IMR-90 (cell line): ENCODE data around the gene PLA2G4F. TPM values are rescaled to one million over a fixed set of nuclear protein-coding genes. Genes with fewer than 3 reads are reported as not detected.

Source experiments
- ATAC-seq: fragments of 200-7000 bp; cut with Tn5 transposase; 2 replicates; pipeline ENCODE4 v1.9.1; 2020; ENCODE audit warnings: low read depth, mild to moderate bottlenecking, moderate library complexity
- BruUV-seq: library from RNA; stranded (reverse); fragments of 400-500 nt; replicated peaks from 2 replicates; lab custom pipeline; 2021; lab: Mats Ljungman, UMichigan
- CTCF ChIA-PET: fragments of 300-600 bp; formaldehyde crosslinking; extraction: SDS; loops from one replicate; lab custom pipeline; 2021; ENCODE audit warnings: antibody characterized with exemption; lab: Yijun Ruan, JAX
- POLR2A ChIA-PET: fragments of 300-600 bp; sonication (Branson Sonifier 250); formaldehyde crosslinking; loops from one replicate; lab custom pipeline; 2022; ENCODE audit warnings: antibody characterized with exemption; ENCODE audit not compliant: unreplicated experiment; lab: Charles Lee
- DNase-seq: peaks from one replicate; pipeline ENCODE4 v3.0.0; 2013
- H2AFZ ChIP-seq: replicated peaks from 2 replicates; pipeline ENCODE3; 2013; ENCODE audit warnings: low read length, mild to moderate bottlenecking; ENCODE audit not compliant: poor library complexity
- H2AK5ac ChIP-seq: 2 replicates; pipeline ENCODE4 v1.6.1; 2013; ENCODE audit warnings: low read depth, low read length, inconsistent platforms
- H2AK9ac ChIP-seq: replicated peaks from 2 replicates; pipeline ENCODE3; 2013; ENCODE audit warnings: mild to moderate bottlenecking, low read depth, low read length, moderate library complexity; ENCODE audit not compliant: poor library complexity
- H2BK120ac ChIP-seq: 2 replicates; pipeline ENCODE4 v1.6.1; 2013; ENCODE audit warnings: low read depth, low read length, inconsistent platforms
- H2BK15ac ChIP-seq: 3 replicates; pipeline ENCODE4 v1.6.1; 2013; ENCODE audit warnings: low read depth, low read length, inconsistent platforms
- H2BK20ac ChIP-seq: 2 replicates; pipeline ENCODE4 v1.6.1; 2013; ENCODE audit warnings: low read depth, mild to moderate bottlenecking, inconsistent platforms, low read length, moderate library complexity
- H2BK5ac ChIP-seq: 2 replicates; pipeline ENCODE4 v1.6.1; 2013; ENCODE audit warnings: mild to moderate bottlenecking, low read depth, low read length, inconsistent platforms; ENCODE audit not compliant: poor library complexity, severe bottlenecking
- H3K14ac ChIP-seq: replicated peaks from 2 replicates; pipeline ENCODE4 v1.6.1; 2013; ENCODE audit warnings: low read depth, low read length, inconsistent platforms
- H3K18ac ChIP-seq: 2 replicates; pipeline ENCODE4 v1.6.1; 2013; ENCODE audit warnings: low read depth, low read length, control low read depth
- H3K23ac ChIP-seq: 2 replicates; pipeline ENCODE4 v1.6.1; 2013; ENCODE audit warnings: low read depth, low read length, inconsistent platforms
- H3K27ac ChIP-seq: 2 replicates; pipeline ENCODE4 v1.5.1; 2013; ENCODE audit warnings: mild to moderate bottlenecking, control low read depth, low read length; ENCODE audit not compliant: insufficient read depth
- H3K27me3 ChIP-seq: 2 replicates; pipeline ENCODE4 v1.6.1; 2013; ENCODE audit warnings: low read length; ENCODE audit not compliant: control insufficient read depth, insufficient read depth
- H3K36me3 ChIP-seq: 2 replicates; pipeline ENCODE4 v1.6.1; 2013; ENCODE audit warnings: low read length, mixed read lengths; ENCODE audit not compliant: control insufficient read depth, insufficient read depth
- H3K4ac ChIP-seq: 2 replicates; pipeline ENCODE4 v1.6.1; 2013; ENCODE audit warnings: low read depth, low read length, inconsistent platforms
- H3K4me1 ChIP-seq: 2 replicates; pipeline ENCODE4 v1.6.1; 2013; ENCODE audit warnings: low read length, mixed read lengths; ENCODE audit not compliant: control insufficient read depth, insufficient read depth
- H3K4me2 ChIP-seq: 2 replicates; pipeline ENCODE4 v1.6.1; 2013; ENCODE audit warnings: low read depth, mild to moderate bottlenecking, control low read depth, low read length, moderate library complexity
- H3K4me3 ChIP-seq: 2 replicates; pipeline ENCODE4 v1.5.1; 2013; ENCODE audit warnings: low read depth, mild to moderate bottlenecking, control low read depth, low read length, moderate library complexity; ENCODE audit not compliant: insufficient read depth
- H3K56ac ChIP-seq: 2 replicates; pipeline ENCODE4 v1.6.1; 2013; ENCODE audit warnings: low read length, inconsistent platforms; ENCODE audit not compliant: insufficient read depth; ENCODE audit errors: extremely low read depth
- H3K79me1 ChIP-seq, 2 experiments: 2 replicates each; pipeline ENCODE4 v1.6.1; 2013; ENCODE audit warnings: low read length in 2 of 2, inconsistent platforms in 1 of 2, low read depth in 1 of 2
- H3K9ac ChIP-seq: 2 replicates; pipeline ENCODE4 v1.6.1; 2013; ENCODE audit warnings: low read depth, low read length, control low read depth
- H3K9me1 ChIP-seq: 2 replicates; pipeline ENCODE4 v1.6.1; 2013; ENCODE audit warnings: low read length, inconsistent platforms; ENCODE audit not compliant: insufficient read depth
- H3K9me3 ChIP-seq: 2 replicates; pipeline ENCODE4 v1.6.1; 2013; ENCODE audit warnings: low read length; ENCODE audit not compliant: control insufficient read depth, insufficient read depth
- H4K20me1 ChIP-seq: 2 replicates; pipeline ENCODE4 v1.6.1; 2013; ENCODE audit warnings: low read length, inconsistent platforms; ENCODE audit not compliant: insufficient read depth
- H4K5ac ChIP-seq: 2 replicates; pipeline ENCODE4 v1.6.1; 2013; ENCODE audit warnings: mild to moderate bottlenecking, low read depth, low read length, control low read depth
- H4K8ac ChIP-seq, 2 experiments: 2 replicates each; pipeline ENCODE4 v1.6.1; 2013; ENCODE audit warnings: low read depth in 2 of 2, low read length in 2 of 2, control low read depth in 1 of 2, inconsistent platforms in 1 of 2
- H4K91ac ChIP-seq: 2 replicates; pipeline ENCODE4 v1.6.1; 2013; ENCODE audit warnings: low read depth, low read length, inconsistent platforms; ENCODE audit not compliant: insufficient read depth
- CTCF ChIP-seq: conservative IDR thresholded peaks from 2 replicates; pipeline ENCODE4 v1.5.1; 2012; ENCODE audit warnings: mild to moderate bottlenecking, low read depth, low read length, improper control_type of control experiment
- FOS ChIP-seq: fragments of 150-350 bp; IDR thresholded peaks from 2 replicates; pipeline ENCODE4 v1.6.1; 2016; ENCODE audit warnings: low read depth, low read length
- MAFK ChIP-seq: IDR thresholded peaks from 2 replicates; pipeline ENCODE4 v1.6.1; 2012; ENCODE audit warnings: low read depth, low read length, improper control_type of control experiment
- WGBS, 2 experiments: methylation state at CpG; one replicate each; pipeline versions ENCODE4 v1.1.5 to v1.1.7; 2013; ENCODE audit warnings: missing lambda C conversion rate in 2 of 2; ENCODE audit not compliant: insufficient read length in 1 of 2; ENCODE audit errors: extremely low coverage in 2 of 2; 5-methylcytosine and 5-hydroxymethylcytosine counted together
- dilution Hi-C: fragments of 300-500 bp; cut with HindIII; formaldehyde crosslinking; loops from one replicate; pipeline ENCODE4 v1.14.3; 2018; ENCODE audit warnings: low sequenced_read_pairs; ENCODE audit not compliant: unreplicated experiment
- in situ Hi-C: fragments of 300-500 bp; cut with MboI; formaldehyde crosslinking; loops from 3 replicates; pipeline ENCODE4 v1.14.3; 2019; ENCODE audit warnings: low sequenced_read_pairs, inconsistent platforms, mixed read lengths
- intact Hi-C: fragments of 100-400 bp; cut with micrococcal nuclease; formaldehyde crosslinking; loops from 2 replicates; pipeline ENCODE4 v1.10.0; 2022
- polyA plus RNA-seq, 3 experiments: library from polyadenylated mRNA; depleted of rRNA; stranded (reverse); fragments of >200 nt; gene quantifications; 2 replicates each; pipeline ENCODE4 v1.2.3, GENCODE V29; 2012; ENCODE audit warnings: low replicate concordance in 1 of 3
- total RNA-seq: library from RNA; depleted of rRNA; stranded (reverse); fragments of >200 nt; gene quantifications from 2 replicates; pipeline ENCODE4 v1.2.3, GENCODE V29; 2012

PLA2G4F gene
- total and polyA plus RNA-seq, 2 of the 4 experiments (the other 2 are of a cell fraction): not detected

- dilution Hi-C loops (no loop called here), in situ Hi-C loops (no loop called here), intact Hi-C loops (no loop called here)
- Histone ChIP-seq H3K27me3 (peaks cover 8% of the 10 kb centered on the region), H2BK5ac (no peak overlapping the region), H3K14ac (no peak overlapping the region), H2AK5ac (no peak overlapping the region), H3K23ac (no peak overlapping the region), H2AK9ac (no peak overlapping the region), H3K56ac (no peak overlapping the region), H4K20me1 (no peaks in the 10 kb centered on the region), H3K4ac (no peak overlapping the region), H3K36me3 (no peaks in the 10 kb centered on the region), H2AFZ (no peak overlapping the region), H3K4me1 (no peaks in the 10 kb centered on the region), H3K9me3 (no peaks in the 10 kb centered on the region), H4K91ac (no peak overlapping the region), H3K9me1 (0 out of 2 replicates have a peak, but pooled peaks cover 5% of the 10 kb centered on the region), H3K4me2 (no peak overlapping the region), H4K5ac (no peak overlapping the region), H2BK15ac (no peak overlapping the region), H3K4me3 (no peak overlapping the region), H3K79me1 (no peaks in the 10 kb centered on the region), H2BK120ac (no peak overlapping the region), H3K18ac (no peak overlapping the region), H3K27ac (no peak overlapping the region), H3K9ac (no peak overlapping the region), H4K8ac (no peak overlapping the region), H2BK20ac (no peak overlapping the region)
- CTCF ChIA-PET: no interaction called here
- WGBS, 2 experiments: no CpG with 5 or more reads among the region's 4 CpGs
- POLR2A ChIA-PET: no interaction called here
- no peak for TF ChIP-seq CTCF
- no peak for TF ChIP-seq FOS
- no peak for TF ChIP-seq MAFK
- no TSS peak for BruUV-seq
- peak; percentile 19; the same call in 1 of the 2 replicates for ATAC-seq
- no peak for DNase-seq
These were observed 4.7 kb downstream of the PLA2G4F start for GRCh38 chr15:42151736-42152135.
